GM23338 (cell line): ENCODE measurements around the gene PXMP4. TPM values are rescaled to one million over a fixed set of nuclear protein-coding genes. Genes with fewer than 3 reads are reported as not detected.

Source experiments
- ATAC-seq: fragments of 200-7000 bp; cut with Tn5 transposase; 3 replicates; pipeline ENCODE4 v1.9.1; 2020
- DNase-seq: peaks from one replicate; pipeline ENCODE4 v3.0.0-alpha.2; 2015; ENCODE audit warnings: low spot score
- H2AFZ ChIP-seq: fragments of 200-600 bp; sonication (generic); 2 replicates; pipeline ENCODE4 v1.8.0; 2016; ENCODE audit warnings: antibody characterized with exemption, mild to moderate bottlenecking, moderate library complexity
- H3F3A ChIP-seq: fragments of 200-600 bp; sonication (generic); replicated peaks from 2 replicates; pipeline ENCODE4 v1.8.0; 2017; ENCODE audit warnings: antibody characterized with exemption, mixed run types, low read depth
- H3K27ac ChIP-seq: fragments of 200-600 bp; sonication (generic); 2 replicates; pipeline ENCODE4 v1.6.1; 2016; ENCODE audit warnings: low read depth
- H3K27me3 ChIP-seq: fragments of 200-600 bp; sonication (generic); 2 replicates; pipeline ENCODE4 v1.8.0; 2016; ENCODE audit warnings: mild to moderate bottlenecking, mixed run types, moderate library complexity; ENCODE audit not compliant: insufficient read depth
- H3K36me3 ChIP-seq: fragments of 200-600 bp; sonication (generic); 2 replicates; pipeline ENCODE4 v1.8.0; 2016; ENCODE audit warnings: mild to moderate bottlenecking; ENCODE audit not compliant: insufficient read depth
- H3K4me1 ChIP-seq: fragments of 200-600 bp; sonication (generic); 2 replicates; pipeline ENCODE4 v1.8.0; 2016; ENCODE audit warnings: mild to moderate bottlenecking, moderate library complexity; ENCODE audit not compliant: insufficient read depth
- H3K4me2 ChIP-seq: fragments of 200-600 bp; sonication (generic); 2 replicates; pipeline ENCODE4 v1.7.1; 2017; ENCODE audit warnings: mixed run types
- H3K4me3 ChIP-seq: fragments of 200-600 bp; sonication (generic); 2 replicates; pipeline ENCODE4 v1.6.1; 2016; ENCODE audit warnings: mixed run types
- H3K79me2 ChIP-seq: fragments of 200-600 bp; sonication (generic); replicated peaks from 2 replicates; pipeline ENCODE4 v1.8.0; 2017; ENCODE audit warnings: mild to moderate bottlenecking; ENCODE audit not compliant: insufficient read depth
- H3K9me2 ChIP-seq: fragments of 200-600 bp; sonication (generic); 2 replicates; pipeline ENCODE4 v1.8.0; 2017; ENCODE audit not compliant: insufficient read depth
- H4K20me1 ChIP-seq: fragments of 200-600 bp; sonication (generic); replicated peaks from 2 replicates; pipeline ENCODE4 v1.8.0; 2017; ENCODE audit warnings: mild to moderate bottlenecking; ENCODE audit not compliant: insufficient read depth
- H3K27ac Mint-ChIP-seq: 2 replicates; pipeline ENCODE4 v1.8.0; 2020; ENCODE audit warnings: inconsistent platforms, mild to moderate bottlenecking, moderate library complexity, mixed read lengths
- H3K27me3 Mint-ChIP-seq: 3 replicates; pipeline ENCODE4 v1.8.0; 2022; ENCODE audit warnings: low read depth, mild to moderate bottlenecking, moderate library complexity, mixed read lengths, inconsistent platforms; ENCODE audit not compliant: insufficient read depth, poor library complexity
- H3K36me3 Mint-ChIP-seq: 3 replicates; pipeline ENCODE4 v1.8.0; 2021; ENCODE audit warnings: low read depth, mild to moderate bottlenecking, inconsistent platforms, moderate library complexity, mixed read lengths
- H3K4me1 Mint-ChIP-seq: 3 replicates; pipeline ENCODE4 v1.8.0; 2020; ENCODE audit warnings: mild to moderate bottlenecking, inconsistent platforms, mixed read lengths
- H3K4me3 Mint-ChIP-seq: 3 replicates; pipeline ENCODE4 v1.8.0; 2021; ENCODE audit warnings: moderate library complexity, mild to moderate bottlenecking, inconsistent platforms, mixed read lengths
- H3K9me3 Mint-ChIP-seq: 3 replicates; pipeline ENCODE4 v1.8.0; 2020; ENCODE audit warnings: moderate library complexity, mild to moderate bottlenecking, inconsistent platforms, mixed read lengths
- CREB1 ChIP-seq: fragments of 250-450 bp; sonication (Bioruptor Pico); IDR thresholded peaks from 2 replicates; pipeline ENCODE4 v1.5.0; 2020; ENCODE audit warnings: low read depth, mild to moderate bottlenecking, moderate library complexity
- CTCF ChIP-seq, 2 experiments: fragments of 200-600 bp in 1 of 2; sonication (generic) in 1 of 2; conservative IDR thresholded peaks; 2 replicates each; pipeline versions ENCODE4 v1.5.1 to v1.6.1; 2016 to 2017; ENCODE audit warnings: antibody characterized with exemption in 2 of 2, low read depth in 2 of 2, mild to moderate bottlenecking in 2 of 2, moderate library complexity in 1 of 2
- EZH2 ChIP-seq: fragments of 200-600 bp; sonication (generic); IDR thresholded peaks from one replicate; pipeline ENCODE4 v1.8.0; 2017; ENCODE audit warnings: antibody characterized with exemption, mild to moderate bottlenecking, low read depth; ENCODE audit not compliant: unreplicated experiment
- JUNB ChIP-seq: IDR thresholded peaks from one replicate; pipeline ENCODE4 v1.6.1; 2016; ENCODE audit warnings: antibody characterized with exemption; ENCODE audit not compliant: unreplicated experiment
- NANOG ChIP-seq: IDR thresholded peaks from 2 replicates; pipeline ENCODE4 v1.6.1; 2016; ENCODE audit warnings: antibody characterized with exemption, borderline replicate concordance
- POLR2AphosphoS5 ChIP-seq: IDR thresholded peaks from 2 replicates; pipeline ENCODE4 v1.6.1; 2016; ENCODE audit warnings: antibody characterized with exemption, low read depth
- REST ChIP-seq: IDR thresholded peaks from one replicate; pipeline ENCODE4 v1.6.1; 2018; ENCODE audit warnings: antibody characterized with exemption; ENCODE audit not compliant: unreplicated experiment
- STAT1 ChIP-seq: IDR thresholded peaks from one replicate; pipeline ENCODE4 v1.6.1; 2016; ENCODE audit warnings: antibody characterized with exemption; ENCODE audit not compliant: unreplicated experiment
- ZNF462 ChIP-seq: fragments of 250-450 bp; sonication (Bioruptor Pico); IDR thresholded peaks from 2 replicates; pipeline ENCODE4 v1.5.0; 2020; ENCODE audit warnings: mild to moderate bottlenecking, moderate library complexity
- polyA plus RNA-seq: library from polyadenylated mRNA; unstranded; fragments of >200 nt; fragmentation: Nextera tagmentation; extraction: Ambion mirVana; gene quantifications from 2 replicates; pipeline ENCODE4 v1.2.1, GENCODE V29; 2016
- total RNA-seq: library from RNA; depleted of rRNA; stranded (reverse); fragments of >200 nt; shearing (Covaris generic); gene quantifications from 2 replicates; pipeline ENCODE4 v1.2.3, GENCODE V29; 2014

PXMP4 gene
- total and polyA plus RNA-seq, 2 experiments from 2014 or later = 1.2 to 3.5 TPM

- Histone ChIP-seq H3K79me2 (no peaks in the 10 kb centered on the region), H3K27ac (no peak overlapping the region), H3K4me2 (no peak overlapping the region), H3F3A (no peaks in the 10 kb centered on the region), H3K4me1 (peaks cover 5% of the 10 kb centered on the region; the same call in 1 of the 2 replicates), H3K4me3 (no peak overlapping the region), H3K27me3 (no peaks in the 10 kb centered on the region), H2AFZ (no peak overlapping the region), H4K20me1 (no peaks in the 10 kb centered on the region), H3K9me2 (no peaks in the 10 kb centered on the region), H3K36me3 (no peaks in the 10 kb centered on the region)
- Mint-ChIP-seq H3K27ac (no peak overlapping the region), H3K4me3 (no peak overlapping the region), H3K27me3 (peaks cover 8% of the 10 kb centered on the region), H3K4me1 (peaks cover 5% of the 10 kb centered on the region), H3K36me3 (peaks cover 25% of the 10 kb centered on the region), H3K9me3 (peaks cover 21% of the 10 kb centered on the region)
- ATAC-seq (no peak), DNase-seq (no peak)
- TF ChIP-seq CTCF (conservative IDR thresholded peaks at IDR 0.05; ENCODE audit: low read depth in 2 of 2) (no peak), CREB1 (CRISPR knock-in tag) (no peak), STAT1 (no peak), EZH2 (no peak), JUNB (no peak), NANOG (no peak), REST (no peak), POLR2AphosphoS5 (no peak), ZNF462 (CRISPR knock-in tag) (no peak)
Measured at GRCh38 chr20:33739493-33739892, 19.4 kb upstream of the PXMP4 start.
